NCI-H446 (cell line): Measurements from ENCODE around the gene DDX20.
"Not testable (repeated sequence)": the region's sequence is repeated elsewhere in the genome, so short reads cannot be mapped to it uniquely, and the experiment has no call there.

ENCODE experiments used
- DNase-seq, 2 experiments: peaks; one replicate each; lab custom pipeline; 2025; lab: John Stamatoyannopoulos, UW

Gene DDX20

DNA sequence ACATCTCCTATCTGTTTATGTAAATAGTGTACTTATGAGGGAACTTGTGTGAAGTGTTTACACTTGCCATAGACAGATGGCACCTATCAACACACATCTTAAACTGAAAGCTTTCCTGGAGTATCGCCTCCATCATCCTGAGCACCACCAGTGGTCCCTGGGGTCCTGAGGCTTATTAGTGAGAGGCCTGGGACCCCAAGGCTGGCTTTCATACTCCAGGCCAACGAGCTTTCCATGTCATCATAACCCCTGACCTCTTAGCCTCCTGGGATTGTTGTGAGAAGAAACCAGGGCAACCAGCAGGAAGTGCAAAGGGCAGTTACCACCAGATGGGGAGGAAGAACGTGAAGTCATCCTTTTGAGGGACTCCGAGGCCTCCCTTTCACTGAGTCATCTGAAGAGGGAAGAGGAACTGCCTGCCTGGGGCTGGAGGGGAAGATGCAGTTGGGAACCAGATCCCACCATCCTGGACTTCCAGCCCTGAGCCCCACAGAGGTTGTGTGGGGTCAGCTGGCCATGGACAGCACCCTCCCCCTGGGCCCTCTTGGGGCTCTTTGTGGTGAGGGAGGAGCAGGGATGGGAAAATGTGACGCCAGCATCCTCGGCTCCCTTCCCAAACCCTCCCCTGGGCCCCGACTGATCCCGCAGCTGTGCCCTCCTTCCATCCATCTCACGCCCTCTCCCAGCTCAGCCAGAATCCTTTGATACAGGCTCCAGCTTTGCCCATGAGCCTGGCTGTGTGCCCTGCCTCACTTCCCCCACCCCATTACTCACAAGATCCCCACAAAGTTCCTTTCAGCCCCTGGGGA lies 22.3 kb upstream of the DDX20 start:
- DNase-seq: peak; percentile 80 to 88

DNA sequence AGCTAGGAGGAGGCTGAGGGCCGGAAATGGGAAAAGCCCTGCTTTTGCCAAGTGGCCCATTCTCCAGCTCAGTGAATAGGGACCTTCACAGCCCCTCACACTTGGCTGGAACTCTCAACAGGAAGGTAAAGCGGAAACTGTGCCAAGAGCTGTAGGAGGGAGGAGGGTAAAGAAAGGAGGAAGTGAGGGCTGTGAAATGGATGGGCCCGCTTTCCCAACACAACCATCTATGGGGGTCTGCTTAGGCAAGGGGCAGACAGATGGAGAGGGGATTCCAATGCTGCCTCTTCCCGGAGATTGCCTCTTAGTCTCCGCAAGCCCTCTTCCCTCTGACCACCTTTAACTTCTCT lies 21.7 kb upstream of the DDX20 start:
- DNase-seq: no peak

DNA sequence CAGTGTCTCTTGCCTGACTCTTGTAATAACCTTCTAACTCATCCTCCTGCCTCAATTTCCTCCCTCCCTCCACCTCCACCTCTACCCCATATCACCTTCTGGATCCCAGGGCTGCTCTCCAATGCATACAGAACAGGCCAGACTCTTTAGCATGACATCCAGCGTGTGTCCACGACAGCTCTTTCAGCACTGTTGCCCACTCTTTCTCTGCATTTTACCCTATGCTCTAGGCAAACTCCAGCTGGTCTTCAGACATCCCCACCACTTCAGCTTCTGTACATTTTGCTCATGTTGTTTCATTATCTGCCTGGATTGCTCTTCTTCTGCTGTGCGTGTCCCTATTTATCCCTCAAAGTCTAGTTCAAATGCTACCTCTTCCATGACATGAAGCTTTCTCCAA lies 21.3 kb upstream of the DDX20 start:
- DNase-seq: no peak

DNA sequence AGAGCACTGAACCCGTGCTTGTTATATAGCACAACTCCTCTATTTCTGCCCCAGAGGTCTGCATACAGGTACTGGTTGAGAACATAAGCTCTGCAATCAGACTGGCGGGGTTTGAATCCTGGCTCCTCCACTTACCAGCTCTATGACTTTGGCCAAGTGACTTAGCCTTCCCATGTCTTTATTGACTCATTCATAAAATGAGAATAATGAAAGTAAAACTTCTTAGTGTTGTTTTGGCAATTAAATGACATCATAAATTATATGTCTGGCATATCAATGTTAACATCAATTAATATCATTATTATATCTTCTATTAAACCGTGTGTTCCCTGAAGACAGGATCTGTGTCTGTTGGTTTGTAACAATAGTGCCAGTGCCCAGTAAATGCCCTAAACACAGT lies 20.8 kb upstream of the DDX20 start:
- no peak for DNase-seq

DNA sequence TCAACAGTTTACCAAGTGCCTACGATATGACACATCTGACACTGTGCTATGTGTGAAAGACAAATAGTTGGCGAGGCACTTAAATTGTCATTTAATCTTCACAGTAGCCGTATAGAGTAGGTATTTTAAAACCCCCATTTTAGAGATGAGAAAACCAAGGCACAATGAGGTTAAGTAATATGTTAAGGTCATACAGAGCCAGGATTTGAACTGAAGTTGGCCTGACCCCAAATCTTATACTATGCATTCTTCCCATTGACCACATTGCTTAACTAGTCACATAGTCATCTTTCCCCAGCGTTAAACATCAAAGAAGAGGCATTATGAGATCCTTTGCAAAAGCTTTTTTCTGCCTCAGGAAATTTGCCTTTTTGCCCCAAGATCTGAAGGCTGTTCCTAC lies 20.4 kb upstream of the DDX20 start:
- DNase-seq: no peak

DNA sequence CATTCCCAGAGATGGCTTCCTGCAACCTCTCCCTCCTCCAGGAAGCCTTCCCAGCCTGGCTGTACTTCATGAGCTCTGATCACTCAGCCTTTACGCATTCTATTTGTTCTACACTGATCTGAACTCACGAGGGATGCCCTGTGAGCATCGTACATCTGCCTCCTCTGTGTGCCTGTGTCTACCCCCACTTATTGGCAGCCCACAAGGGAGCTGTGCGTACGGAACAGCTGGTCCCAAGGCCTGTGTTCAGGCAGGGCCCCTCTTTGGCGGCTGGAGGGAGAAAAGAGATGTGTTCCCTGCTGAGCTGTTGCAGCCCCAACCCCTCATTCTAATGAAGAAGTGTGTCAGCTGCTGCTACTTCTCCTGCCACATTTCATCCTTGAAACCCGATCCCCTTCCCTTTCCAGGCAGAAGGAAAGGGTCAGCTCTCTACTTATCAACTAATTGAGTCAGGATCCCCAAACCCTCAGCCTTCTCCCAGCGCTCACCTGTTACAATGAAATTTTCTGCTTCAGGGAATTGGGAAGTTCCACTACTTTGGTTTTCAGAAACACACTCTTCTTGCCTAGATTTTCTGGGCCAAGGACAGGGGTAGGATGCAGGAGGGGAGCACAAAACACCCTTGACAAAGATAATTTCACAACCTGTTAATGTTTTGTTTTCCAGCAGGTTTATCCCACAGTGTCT lies 19.7 kb upstream of the DDX20 start:
- DNase-seq: peak; percentile 87 to 96

DNA sequence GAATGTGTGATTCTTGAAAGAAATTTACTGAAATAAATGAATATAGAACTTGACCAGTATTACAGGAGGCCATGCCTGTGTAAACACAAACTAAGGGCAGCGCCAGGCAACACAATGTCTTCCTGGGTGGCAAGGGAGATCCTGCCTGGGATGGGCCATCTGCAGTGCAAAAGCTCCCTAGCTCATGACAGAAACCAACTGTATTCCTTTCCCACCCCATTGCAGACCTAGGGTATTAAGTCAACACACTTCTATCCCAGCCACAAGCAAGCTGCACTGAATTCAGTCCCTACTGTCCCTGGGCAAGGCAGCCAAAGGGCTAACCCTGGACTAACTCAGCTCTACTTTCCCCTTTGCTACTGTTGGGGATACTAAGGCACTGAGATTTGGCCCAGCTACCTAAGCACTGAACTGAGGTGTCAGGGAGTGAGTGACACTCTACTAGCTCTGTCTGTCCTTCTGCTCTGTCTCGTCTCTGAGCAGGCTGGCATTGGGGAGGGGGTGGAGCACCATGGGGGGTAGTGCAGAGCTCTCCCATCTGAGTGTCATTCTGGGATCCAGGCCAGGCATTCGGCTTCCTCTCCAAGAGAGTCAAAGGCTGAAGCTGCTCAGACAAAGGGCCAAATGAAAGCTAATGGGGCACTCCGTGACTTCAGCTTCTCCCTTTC lies 19.0 kb upstream of the DDX20 start:
- peak; percentile 94 to 97 for DNase-seq

DNA sequence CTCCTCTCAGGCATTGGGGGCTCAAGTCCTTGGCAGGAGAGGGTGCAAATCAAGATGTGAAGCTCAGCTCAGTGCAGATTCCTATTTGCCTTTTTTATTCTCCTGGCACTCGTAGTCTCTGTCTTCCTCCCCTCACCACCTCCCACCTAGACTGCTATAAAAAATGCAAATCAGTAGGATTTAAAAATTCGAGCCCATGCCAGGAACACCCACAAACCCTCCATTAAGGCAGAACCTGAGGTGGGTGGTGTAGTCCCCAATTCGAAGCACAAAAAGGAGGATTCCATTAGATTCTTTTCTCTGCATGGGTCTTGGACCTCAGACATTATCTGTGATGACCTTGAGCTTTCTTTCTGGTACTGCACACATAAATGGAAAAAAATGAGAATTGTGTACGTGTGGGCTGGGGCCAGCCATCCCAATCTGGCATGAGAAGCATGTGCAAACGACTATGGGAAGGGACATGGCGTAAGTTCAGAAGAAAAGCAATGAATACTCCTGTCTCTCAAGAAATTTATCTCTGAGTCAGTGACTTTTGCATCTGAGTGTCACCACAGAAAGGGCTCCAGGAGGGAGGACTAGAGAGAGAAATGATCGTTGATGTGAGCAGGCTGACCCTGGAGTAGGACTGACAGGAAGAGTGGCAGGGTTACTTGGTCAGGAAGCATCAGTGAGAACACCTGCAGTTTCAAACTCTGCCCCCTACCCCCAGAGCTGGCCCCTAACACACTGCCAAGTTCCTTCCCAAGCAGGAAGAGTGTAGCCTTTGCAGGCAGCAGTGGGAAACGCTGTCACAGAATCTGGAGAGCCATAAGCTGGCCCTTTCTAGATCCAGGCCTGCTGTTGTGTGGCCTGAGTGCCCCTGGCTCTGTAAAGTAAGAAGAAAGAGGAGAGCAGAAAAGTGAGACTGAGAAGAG lies 18.2 kb upstream of the DDX20 start:
- DNase-seq: no peak

DNA sequence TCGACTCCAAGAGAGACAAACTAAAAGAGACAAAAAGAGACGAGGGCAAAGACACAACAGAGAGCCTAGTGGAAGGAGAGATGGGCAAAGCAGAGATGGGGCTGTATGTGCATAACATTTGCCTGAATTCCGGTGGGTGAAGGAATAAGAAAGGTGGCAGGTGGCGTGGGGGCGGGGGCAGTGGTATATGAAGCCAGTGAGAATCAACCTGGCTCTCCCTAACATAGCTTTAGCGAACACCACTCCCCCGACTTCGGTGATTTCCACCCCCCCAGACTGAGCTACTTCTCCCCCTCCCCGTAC lies 17.6 kb upstream of the DDX20 start:
- no peak for DNase-seq

DNA sequence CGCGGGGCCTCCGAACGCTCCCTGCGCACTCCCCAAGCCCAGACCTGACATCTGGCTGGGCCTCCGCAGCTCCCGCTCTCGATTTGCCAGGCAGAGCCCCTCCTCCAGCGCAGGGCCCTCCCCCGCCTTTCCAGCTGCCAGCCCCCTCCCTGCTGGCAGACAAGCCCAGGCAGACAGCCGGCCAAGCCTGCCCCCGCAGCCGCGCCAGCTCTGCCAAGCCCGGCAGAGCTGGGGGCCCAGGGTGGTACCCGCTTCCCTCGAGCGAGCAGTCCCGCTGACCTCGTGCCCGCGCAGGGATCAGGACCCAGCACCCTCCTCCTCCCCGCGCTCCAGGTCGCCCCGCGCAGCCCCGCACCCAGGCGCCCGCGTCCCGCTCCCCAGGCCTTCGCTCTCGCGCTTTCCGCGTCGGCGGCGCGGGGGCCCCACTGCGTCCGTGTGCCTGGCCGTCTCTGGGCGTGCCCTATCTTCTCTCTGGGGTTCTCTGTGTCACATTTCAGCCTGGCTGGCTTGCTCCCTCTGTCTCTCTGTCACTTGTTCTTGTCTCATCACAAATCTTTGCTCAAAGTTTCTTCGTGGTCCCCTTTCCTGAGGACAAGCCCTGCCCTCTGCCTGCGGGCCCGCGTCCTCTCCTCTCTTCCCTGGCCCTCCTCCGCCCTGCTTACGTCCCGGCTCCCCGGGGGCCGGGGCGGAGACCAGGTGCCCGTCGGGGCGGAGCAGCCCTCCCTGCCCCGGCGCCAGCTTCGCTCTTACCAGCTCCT lies 17.1 kb upstream of the DDX20 start:
- peak; percentile 83 to 92 for DNase-seq

DNA sequence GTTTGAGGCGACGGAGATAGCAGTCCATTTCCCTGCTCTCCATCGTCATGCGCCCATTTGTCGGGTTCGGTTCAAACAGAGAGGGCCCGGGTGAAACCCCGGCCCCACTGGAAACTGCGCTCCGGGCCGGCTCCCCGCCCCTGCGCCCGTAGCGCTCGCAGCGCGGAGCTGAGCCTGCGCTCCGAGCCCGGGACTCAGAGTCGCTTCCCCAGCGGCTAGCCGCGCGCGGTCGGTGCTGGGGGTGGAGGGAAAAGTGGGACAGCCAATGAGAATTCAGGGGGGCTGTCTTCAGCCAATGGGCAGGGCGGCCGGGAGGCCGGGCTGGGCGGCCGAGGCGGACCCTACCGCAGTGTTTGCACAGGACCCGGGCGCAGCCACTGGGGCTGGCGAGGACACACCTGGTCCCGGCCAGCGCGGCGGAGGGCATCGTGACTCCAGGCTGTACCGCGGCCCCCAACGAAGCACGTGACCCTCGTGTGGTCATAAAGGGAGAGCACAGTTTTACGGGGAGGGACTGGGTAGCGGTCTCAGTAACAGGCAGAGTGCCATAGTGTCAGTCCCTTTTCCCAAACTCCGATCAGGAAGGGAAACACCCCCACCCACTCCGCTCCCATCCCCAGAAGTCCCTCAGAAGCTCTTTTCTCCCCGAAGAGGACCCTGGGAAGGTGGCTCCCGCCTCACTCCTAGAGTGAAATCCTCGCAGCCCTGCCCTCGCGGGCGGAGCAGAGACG lies 16.3 kb upstream of the DDX20 start, which contains the start of gene INKA2:
INKA2 (minus strand) TSS at position 202 of the 731 bp plus-strand sequence; CDS start at position 49, 153 bp downstream.
- DNase-seq: peak; percentile 71 to 93

DNA sequence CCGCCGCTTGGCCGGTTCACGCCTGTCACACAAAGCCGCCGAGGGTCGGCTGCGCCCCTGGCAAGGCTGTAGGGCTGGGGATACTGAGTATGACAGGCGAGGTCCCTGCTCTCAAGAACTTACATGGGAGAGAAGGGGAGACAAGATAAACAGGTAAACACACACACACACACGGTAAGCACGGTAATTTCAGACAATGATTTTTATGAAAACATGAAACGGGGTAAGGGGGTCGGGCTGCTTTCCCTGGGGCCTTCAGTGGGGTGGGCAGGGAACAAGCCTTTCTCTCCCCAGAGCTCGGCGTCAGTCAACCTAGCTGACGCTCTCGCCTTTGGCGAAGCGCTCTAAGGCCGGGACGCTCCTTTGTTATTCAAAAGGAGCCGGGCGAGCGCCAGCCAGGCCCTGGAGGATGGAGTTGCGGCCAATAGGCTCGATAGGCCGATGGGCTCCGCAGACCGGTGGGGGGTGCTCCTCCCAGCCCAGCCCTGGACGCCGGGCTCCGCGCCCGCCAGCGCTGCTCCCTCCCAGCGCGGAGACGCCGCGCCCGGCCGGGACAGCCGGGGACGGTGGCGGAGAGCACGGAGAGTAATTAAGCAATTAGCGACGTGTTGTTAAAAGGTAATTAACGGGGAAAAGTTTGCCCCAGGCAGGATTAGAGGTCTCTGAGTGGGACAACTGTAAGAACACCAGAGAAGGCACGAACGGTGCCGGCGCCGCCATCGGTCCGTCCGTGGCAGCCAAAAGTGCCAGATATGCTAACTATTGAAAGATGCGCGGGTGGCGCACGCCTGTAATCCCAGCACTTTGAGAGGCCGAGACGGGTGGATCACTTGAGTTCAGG lies 15.6 kb upstream of the DDX20 start:
- no peak for DNase-seq

DNA sequence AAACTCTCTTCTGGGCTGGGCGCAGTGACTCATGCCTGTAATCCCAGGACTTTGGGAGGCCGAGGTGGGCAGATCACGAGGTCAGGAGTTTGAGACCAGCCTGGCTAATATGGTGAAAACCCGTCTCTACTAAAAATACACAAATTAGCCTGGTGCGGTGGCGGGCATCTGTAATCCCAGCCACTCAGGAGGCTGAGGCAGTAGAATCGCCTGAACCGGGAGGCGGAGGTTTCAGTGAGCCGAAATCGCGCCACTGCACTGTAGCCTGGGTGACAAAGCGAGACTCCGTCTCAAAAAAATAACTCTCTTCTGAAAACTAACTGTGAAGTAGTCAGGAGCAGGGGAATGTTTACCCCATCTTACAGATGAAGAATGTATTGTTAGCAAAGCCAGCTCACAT lies 13.4 kb upstream of the DDX20 start:
- not testable (repeated sequence) for DNase-seq

DNA sequence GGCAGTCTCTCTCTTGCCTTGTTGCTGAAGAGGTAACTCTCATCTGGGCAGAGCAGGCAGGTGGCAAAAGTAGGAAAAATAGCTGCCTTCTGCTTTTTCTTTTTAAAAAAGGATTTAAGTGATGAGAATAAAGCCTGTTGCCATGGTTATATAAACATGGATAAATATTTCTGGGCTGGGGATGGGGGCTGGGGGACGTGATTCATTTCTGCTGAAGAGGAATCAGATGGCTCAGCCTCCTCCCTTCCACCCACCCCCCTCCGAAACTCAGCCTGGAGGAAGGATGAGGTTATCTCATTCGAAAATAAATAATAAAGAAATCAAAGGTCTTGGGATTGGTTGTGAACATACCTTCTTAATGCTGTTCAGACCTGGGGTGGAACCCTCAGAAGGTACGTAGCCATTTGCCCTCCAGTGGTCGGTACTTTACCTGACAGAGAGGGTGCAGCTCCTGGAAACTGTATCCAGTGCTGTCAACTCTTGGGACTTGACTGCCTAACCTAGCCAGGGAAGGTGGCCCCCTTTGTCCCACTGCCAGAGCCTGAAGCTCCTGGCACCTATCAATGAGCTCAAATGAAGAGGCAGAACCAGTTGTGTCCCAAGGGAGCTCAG lies 12.7 kb upstream of the DDX20 start:
- DNase-seq: no peak

DNA sequence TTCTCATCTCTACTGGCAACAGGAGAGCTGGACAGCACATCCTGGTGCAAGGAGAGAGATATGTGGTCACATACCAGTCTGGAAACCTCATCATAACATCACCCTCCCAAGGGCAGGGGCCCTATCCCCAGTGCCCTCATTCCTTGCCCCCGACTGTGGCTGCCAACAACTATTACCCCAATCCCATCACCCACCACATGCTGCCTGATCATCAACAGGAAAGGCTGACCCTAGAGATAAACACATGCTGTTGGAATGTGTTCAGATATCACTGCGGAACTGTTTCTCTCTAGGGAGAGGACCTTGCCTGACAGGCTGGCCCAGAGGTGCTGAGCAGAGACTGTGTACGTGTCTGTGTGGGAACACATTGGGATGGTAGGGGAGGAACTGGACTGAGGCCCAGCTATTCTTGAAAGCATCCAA lies 12.0 kb upstream of the DDX20 start:
- DNase-seq: no peak

DNA sequence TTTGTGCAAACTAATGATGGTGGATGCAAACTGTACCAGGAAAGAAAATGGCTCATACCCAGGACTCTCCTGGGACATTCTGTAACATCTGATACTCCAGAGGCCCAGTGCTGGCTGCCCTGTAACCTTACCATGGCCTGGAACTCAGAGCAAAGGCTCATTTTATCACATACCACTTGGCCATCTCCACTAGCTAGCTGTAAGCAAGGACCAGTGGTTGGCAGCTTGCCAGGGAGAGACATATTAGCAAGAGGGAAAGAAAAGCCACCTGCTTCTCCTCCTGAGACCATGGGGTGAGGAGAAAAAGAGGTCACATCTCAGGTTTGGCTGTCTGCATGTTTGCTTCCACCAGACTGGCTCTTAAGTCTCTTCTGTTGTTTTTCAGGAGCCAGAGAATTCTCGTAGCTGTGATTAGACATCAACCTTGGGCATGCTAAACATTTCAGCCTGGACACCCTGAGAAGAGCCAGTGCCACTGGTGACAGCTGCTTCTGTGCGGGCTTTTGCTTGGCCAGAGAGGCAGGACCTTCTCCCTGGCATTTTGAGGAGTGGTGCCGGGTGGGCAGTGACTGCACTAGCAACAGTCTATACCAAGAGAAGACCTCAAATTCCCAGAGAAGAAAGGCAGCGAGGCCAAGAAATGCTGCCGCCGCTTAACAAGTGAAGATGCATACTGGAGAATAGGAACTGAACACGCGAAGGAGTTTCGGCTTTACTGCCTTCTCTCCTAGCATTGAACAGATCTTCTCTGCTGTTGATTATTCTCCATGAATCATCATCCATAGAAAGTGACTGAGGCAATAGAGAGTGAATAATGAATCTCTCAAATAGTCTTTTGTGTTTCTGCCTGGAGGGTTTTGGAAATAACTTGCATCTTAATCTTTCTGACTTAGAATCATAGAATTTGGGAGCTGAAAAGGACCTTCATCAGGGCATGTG lies 9.8 kb upstream of the DDX20 start:
- peak in 1 of 2 experiments; percentile 31 for DNase-seq

DNA sequence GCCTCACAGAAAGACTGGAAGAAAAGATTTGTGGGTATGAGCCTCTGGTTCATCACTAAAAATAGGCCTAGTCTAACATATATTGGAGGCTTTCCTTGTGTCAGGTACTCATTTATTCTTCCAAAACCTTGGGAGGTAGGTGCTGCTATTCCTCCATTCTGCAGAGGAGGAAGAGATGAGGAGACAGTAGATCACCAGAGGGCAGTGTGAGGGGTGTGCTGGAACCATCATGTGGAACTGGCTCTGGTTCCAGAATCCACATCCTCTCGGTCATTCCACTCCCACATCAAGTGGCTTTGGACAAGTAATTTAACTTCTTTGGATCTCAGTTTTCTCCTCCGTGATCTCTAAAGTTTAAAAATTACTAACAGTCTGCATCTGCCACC lies 9.1 kb upstream of the DDX20 start:
- DNase-seq: no peak

DNA sequence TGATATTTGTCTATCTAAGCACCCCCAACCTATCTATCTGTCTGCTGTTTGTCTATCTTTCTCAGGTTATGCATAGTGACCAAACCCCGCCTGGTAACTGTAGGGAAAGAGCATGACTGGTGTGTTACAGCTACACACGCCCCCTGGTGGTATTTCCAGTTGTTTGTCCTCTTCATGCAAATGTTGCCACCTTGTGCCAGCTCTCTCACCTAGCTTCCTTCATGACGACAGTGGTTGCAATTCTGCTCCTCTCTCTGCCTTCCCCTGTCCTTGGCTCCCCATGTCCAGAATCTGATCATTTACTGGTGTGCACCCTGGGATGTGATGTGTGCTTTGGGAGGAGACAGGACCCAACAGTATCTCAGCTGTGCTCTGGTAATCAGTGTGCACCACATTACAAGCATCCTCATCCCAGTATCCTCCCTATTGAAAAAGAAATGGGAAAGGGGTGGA lies 8.4 kb upstream of the DDX20 start:
- DNase-seq: peak; percentile 72 to 83
